Effector memory CD8-positive, alpha-beta T cell (primary cell): ENCODE measurements around the gene KAT6B.
A peak's percentile ranks its signal among the peaks of the same experiment; 100 is the strongest.

Experiments used
- ATAC-seq: fragments of 150-1000 bp; cut with Tn5 transposase; replicated peaks from 2 replicates; pipeline ENCODE4 v1.10.0; 2021; ENCODE audit warnings: mild to moderate bottlenecking, moderate library complexity
- DNase-seq, 3 experiments: peaks; one replicate each; pipeline ENCODE4 v3.0.0; 2021
- H3K27ac Mint-ChIP-seq, 2 donors: one replicate each; pipeline ENCODE4 v1.8.0; 2022; ENCODE audit warnings: mild to moderate bottlenecking in 2 of 2, mixed read lengths in 2 of 2, moderate library complexity in 2 of 2
- H3K27me3 Mint-ChIP-seq, 2 donors: one replicate each; pipeline ENCODE4 v1.8.0; 2022; ENCODE audit warnings: mixed read lengths in 2 of 2
- H3K36me3 Mint-ChIP-seq: one replicate; pipeline ENCODE4 v1.8.0; 2022; ENCODE audit warnings: mild to moderate bottlenecking, moderate library complexity, mixed read lengths; ENCODE audit not compliant: insufficient read depth
- H3K4me1 Mint-ChIP-seq, 2 donors: one replicate each; pipeline ENCODE4 v1.8.0; 2022; ENCODE audit warnings: low read depth in 2 of 2, mixed read lengths in 2 of 2
- H3K4me3 Mint-ChIP-seq, 2 donors: one replicate each; pipeline ENCODE4 v1.8.0; 2022; ENCODE audit warnings: mild to moderate bottlenecking in 2 of 2, mixed read lengths in 2 of 2, moderate library complexity in 2 of 2
- H3K9me3 Mint-ChIP-seq, 2 donors: one replicate each; pipeline ENCODE4 v1.8.0; 2022; ENCODE audit warnings: mixed read lengths in 2 of 2

The KAT6B gene

DNA sequence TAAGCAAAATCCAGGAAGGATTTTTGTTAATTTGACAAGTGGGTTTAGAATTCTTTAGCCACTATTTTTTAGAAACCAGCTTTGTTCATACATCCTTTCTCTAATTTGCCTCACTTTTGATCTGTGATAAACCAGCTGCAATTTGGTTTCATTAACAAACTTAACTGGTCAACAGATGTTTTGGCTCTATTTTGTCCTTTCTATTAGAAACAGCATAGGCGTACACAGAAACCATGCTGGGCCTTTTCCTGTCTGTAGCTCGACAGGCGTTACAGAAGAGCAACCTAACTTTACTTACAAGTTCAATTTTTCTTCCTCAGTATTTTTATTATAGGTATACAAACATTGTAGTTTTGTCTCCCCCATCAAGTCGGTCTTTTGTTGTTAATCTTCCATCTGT, 28.2 kb downstream of the KAT6B start:
- Mint-ChIP-seq H3K4me3 (no peak overlapping the region), H3K4me1 (peaks cover 31 to 41% of the 10 kb centered on the region in 2 donors), H3K36me3 (peaks cover 21% of the 10 kb centered on the region), H3K27ac (peak overlapping the region; percentile 11 to 79), H3K9me3 (no peaks in the 10 kb centered on the region), H3K27me3 (no peaks in the 10 kb centered on the region)
- DNase-seq (no peak), ATAC-seq (no peak)

DNA sequence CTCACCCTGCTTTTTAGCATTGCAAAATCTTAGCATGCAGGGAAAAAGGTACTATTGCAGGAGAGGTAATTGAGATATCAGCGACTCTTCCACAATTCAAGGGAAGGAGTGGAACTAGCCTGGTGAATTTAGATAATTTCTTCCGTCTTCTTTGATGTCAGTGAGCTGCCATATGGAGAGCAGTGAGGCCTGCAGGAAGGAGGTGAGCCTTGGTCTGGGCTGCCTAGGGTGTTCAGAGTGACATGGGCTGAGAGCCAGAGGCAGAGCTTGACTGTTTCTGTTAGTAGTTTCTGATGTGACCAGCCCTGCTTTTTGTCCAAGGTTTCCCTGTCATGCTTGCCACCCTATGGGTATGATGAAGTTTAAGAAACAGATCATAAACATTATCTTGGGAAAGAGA, 28.6 kb downstream of the KAT6B start:
- H3K27me3 Mint-ChIP-seq = no peaks in the 10 kb centered on the region

DNA sequence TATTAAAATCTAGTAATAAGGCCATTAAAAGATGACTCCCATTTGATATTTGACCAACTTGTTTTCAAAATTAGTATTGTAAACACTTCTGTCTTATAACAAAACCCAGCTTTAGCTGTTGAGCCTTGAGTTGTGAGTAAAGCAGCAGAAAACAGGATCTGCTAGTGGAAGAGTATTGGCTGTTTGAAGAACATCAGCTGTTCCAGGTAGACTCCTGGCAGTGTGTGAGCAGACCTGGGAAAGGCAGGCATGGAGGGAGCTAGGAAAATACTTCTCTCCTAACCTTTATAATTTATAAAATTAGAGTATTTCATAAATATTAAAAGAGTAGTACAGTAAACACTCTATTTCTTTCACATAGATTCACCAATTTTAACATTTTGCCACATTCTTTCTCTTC, 29.0 kb downstream of the KAT6B start:
- peaks cover 18% of the 10 kb centered on the region for H3K36me3 Mint-ChIP-seq
- ATAC-seq (no peak), DNase-seq (no peak)
- H3K4me3 Mint-ChIP-seq = no peak overlapping the region
- H3K4me1 Mint-ChIP-seq = peaks cover 31 to 41% of the 10 kb centered on the region in 2 donors
- H3K27ac Mint-ChIP-seq = peak overlapping the region in 1 of 2 donors; percentile 79
- H3K9me3 Mint-ChIP-seq = no peaks in the 10 kb centered on the region
- H3K27me3 Mint-ChIP-seq = no peaks in the 10 kb centered on the region

More for the DNA sequence above, 28.6 kb downstream of the KAT6B start:
- peaks cover 31 to 41% of the 10 kb centered on the region in 2 donors for H3K4me1 Mint-ChIP-seq
- H3K27ac Mint-ChIP-seq = peak overlapping the region; percentile 11 to 79
- ATAC-seq (no peak), DNase-seq (no peak)
- H3K36me3 Mint-ChIP-seq = peaks cover 19% of the 10 kb centered on the region
- H3K4me3 Mint-ChIP-seq = no peak overlapping the region
- H3K9me3 Mint-ChIP-seq = no peaks in the 10 kb centered on the region

DNA sequence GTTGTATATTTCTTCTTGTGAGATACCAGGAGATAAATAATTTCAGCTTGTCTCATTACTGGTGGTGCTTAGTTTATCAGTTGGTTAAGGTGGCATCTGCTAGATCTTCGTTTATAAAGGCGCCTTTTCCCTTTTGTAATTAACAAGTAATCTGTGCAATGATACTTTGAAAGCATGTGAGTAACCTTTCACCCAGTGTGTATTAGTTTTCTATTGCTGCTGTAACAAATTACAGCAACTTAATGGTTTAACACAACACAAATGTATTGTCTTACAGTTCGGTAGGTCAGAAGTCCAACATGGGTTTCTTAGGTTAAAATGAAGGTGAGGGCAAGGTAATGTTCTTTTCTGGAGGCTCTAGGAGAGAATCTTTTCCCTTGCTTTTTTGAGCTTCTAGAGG, 30.5 kb downstream of the KAT6B start:
- H3K36me3 Mint-ChIP-seq = peaks cover 13% of the 10 kb centered on the region
- DNase-seq (no peak), ATAC-seq (no peak)
- no peak overlapping the region for H3K4me3 Mint-ChIP-seq
- H3K4me1 Mint-ChIP-seq = peaks cover 28 to 40% of the 10 kb centered on the region in 2 donors
- H3K9me3 Mint-ChIP-seq = no peaks in the 10 kb centered on the region
- H3K27me3 Mint-ChIP-seq = no peaks in the 10 kb centered on the region
- peak overlapping the region in 1 of 2 donors; percentile 32 for H3K27ac Mint-ChIP-seq

DNA sequence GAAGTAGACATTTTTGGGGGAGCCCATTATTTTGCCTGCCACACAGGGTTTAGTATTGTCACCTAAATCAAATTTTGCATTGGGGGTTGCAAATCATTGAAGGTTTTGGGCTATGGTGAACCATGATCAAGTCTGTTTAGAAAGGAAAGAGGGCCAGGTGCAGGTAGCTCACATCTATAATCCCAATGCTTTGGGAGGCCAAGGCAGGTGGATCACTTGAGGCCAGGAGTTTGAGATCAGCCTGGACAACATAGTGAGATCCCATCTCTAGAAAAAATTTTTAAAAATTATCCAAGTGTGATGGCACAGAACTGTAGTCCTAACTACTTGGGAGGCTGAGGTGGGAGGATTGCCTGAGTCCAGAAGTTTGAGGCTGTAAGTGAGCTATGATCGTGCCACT, 31.2 kb downstream of the KAT6B start:
- DNase-seq (no peak), ATAC-seq (no peak)
- Mint-ChIP-seq H3K4me1 (peaks cover 23 to 36% of the 10 kb centered on the region in 2 donors), H3K27ac (no peak overlapping the region), H3K27me3 (no peaks in the 10 kb centered on the region), H3K4me3 (no peak overlapping the region), H3K9me3 (no peaks in the 10 kb centered on the region), H3K36me3 (peaks cover 13% of the 10 kb centered on the region)

DNA sequence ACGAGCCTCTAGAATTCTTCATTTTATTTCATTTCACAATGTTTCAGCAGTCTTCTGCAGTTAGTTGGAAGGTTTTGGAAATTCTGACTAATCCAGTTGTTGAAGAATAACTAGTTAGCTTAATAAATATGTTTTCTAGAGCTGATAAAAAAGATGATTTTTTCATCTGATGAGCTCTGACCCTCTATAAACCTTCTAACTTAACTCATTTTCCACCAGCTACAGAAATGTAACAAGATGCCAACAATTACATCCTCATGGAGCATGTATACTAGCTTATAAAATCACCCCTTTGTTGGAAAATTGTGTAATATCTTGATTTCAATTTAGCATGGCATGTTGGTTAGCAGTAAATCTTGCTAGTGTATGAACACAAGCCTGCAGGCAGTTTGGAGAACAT, 33.1 kb downstream of the KAT6B start:
- Mint-ChIP-seq H3K36me3 (peaks cover 9% of the 10 kb centered on the region), H3K4me1 (peaks cover 18 to 45% of the 10 kb centered on the region in 2 donors), H3K4me3 (no peak overlapping the region), H3K27ac (no peak overlapping the region), H3K27me3 (no peaks in the 10 kb centered on the region), H3K9me3 (no peaks in the 10 kb centered on the region)
- DNase-seq (no peak), ATAC-seq (no peak)

DNA sequence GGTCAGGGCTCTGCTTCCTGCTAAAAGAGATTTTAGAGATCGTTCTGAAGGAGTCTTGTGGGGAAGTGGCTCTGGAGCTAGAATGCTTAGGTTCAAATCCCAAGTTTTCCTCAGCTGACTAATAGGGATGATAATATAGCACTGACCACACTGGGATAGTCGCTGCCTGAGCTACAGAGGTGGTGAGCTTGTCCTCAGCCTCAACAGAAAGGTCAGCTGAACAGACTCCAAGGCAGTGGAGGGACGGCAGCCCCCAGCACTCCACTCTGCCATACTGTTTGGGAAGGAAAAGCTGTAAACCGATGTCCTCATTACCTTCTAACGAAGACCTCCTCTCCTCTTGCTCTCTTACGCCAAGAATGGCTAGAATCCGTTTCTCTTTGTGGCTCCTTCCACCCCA, 36.2 kb downstream of the KAT6B start:
- Mint-ChIP-seq H3K27ac (no peak overlapping the region), H3K4me1 (peaks cover 4 to 35% of the 10 kb centered on the region in 2 donors)
- ATAC-seq = no peak

DNA sequence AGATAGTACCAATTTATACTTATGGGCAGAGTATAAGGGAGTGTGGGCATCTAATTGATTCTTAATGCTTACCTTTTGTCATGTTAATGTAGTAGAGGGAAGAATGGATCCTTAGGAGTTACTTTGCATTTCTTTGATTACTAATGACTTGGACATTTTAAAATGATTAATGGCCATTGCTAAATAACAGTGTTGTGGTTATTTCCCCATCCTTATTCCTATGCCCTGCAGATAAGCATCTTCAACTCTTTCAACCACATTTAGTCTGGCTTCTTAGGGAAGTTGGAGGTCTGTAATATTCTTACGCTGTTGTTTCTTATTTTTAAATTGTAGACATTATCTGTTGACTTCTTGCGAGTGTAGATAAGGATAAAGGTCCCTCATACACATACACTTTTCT, 37.2 kb downstream of the KAT6B start:
- Mint-ChIP-seq H3K9me3 (no peaks in the 10 kb centered on the region), H3K4me1 (peaks cover 4 to 39% of the 10 kb centered on the region in 2 donors), H3K4me3 (no peak overlapping the region), H3K27ac (peak overlapping the region; percentile 28 to 36), H3K27me3 (no peaks in the 10 kb centered on the region), H3K36me3 (no peaks in the 10 kb centered on the region)
- DNase-seq (no peak), ATAC-seq (no peak)

More for the DNA sequence above, 36.2 kb downstream of the KAT6B start:
- Mint-ChIP-seq H3K27me3 (no peaks in the 10 kb centered on the region), H3K36me3 (no peaks in the 10 kb centered on the region), H3K9me3 (no peaks in the 10 kb centered on the region), H3K4me3 (no peak overlapping the region)
- DNase-seq = no peak

DNA sequence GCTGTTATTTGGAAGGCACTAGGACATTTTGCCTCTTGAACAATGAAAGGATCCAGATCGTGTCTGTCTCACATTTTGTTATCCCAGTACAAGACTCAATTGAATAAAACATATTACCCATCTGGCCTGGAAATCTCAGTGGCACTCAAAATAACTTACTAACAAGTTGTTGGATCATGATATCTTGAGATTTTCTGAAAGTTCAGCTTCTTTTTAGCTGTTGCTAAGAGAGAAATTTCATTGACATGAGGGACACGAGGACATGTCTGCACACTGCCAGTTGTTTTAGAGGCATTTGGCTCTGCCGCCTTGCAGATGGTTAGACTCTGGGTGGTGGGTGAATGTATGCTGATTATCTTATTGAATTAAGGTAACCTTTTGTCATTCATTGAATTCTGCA, 41.0 kb downstream of the KAT6B start:
- ATAC-seq (no peak), DNase-seq (no peak)
- Mint-ChIP-seq H3K4me1 (peaks cover 13 to 49% of the 10 kb centered on the region in 2 donors), H3K27ac (peak overlapping the region in 1 of 2 donors; percentile 22), H3K36me3 (peaks cover 3% of the 10 kb centered on the region), H3K27me3 (no peaks in the 10 kb centered on the region), H3K9me3 (no peaks in the 10 kb centered on the region), H3K4me3 (no peak overlapping the region)

DNA sequence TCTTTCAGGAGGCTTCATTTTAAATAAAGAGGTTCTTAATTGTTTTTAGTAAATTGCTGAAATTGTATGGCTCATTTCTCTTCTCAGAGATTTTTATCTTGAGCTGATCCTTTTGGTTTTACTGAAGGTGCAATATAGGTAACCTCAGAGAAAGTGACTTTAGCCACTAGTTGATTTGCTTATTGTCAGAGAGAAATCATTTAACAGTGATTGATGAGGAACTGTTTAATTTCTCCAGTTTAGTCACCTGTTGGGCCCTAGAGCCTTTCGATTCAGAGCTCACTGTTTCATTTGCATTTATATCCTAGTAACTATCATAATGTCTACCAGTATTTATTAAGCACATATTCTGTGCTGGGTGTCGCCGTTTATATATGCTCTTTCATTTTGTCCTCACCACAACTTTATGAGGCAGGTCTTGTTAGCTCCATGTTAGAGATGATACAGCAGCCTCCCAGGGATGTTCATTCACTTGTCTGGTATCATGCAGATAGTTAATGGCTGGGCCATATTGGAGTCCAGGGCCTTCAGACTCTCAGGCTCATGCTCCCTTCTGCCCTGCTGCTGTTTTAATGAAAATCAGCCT, 42.1 kb downstream of the KAT6B start:
- no peaks in the 10 kb centered on the region for H3K27me3 Mint-ChIP-seq
- H3K4me1 Mint-ChIP-seq = peaks cover 18 to 48% of the 10 kb centered on the region in 2 donors
- no peak for DNase-seq
- no peak overlapping the region for H3K27ac Mint-ChIP-seq
- no peak overlapping the region for H3K4me3 Mint-ChIP-seq
- peaks cover 3% of the 10 kb centered on the region for H3K36me3 Mint-ChIP-seq
- ATAC-seq = no peak
- H3K9me3 Mint-ChIP-seq = no peaks in the 10 kb centered on the region

DNA sequence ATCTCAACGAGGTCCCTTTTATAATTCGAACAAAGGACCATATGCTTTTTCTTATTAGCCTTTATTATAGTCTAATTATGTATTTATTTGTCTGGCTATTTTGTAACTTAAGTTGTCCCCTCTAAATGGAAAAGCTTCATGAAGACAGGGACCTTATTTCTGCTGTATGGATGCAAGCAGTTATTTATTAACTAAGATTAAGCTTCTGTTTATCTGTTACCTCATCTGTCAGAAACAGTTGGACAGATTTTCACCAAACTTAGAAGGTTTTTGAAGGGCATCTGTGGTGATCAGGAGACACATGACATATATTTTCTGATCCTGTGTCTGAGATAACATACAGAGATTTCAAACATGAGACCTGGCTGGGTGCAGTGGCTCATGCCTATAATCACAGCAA, 43.2 kb downstream of the KAT6B start:
- Mint-ChIP-seq H3K27me3 (no peaks in the 10 kb centered on the region), H3K9me3 (no peaks in the 10 kb centered on the region)
- DNase-seq = no peak

DNA sequence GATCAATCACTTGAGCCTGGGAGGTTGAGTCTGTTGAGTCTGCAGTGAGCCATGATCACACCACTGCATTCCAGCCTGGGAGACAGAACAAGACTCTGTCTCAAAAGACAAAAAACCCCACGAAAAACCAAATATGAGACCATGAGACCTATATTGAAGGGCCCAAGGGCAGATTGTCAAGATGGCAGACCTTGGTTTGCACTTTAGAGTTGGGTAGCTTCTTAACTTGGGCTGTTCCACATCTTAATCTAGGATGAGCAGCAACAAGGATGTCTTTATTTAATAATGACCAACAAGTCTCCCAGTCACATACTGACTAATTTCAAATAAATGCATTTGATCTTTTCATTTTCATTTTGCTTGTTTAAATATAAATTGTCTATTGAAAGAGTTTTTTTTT, 43.8 kb downstream of the KAT6B start:
- Mint-ChIP-seq H3K9me3 (no peaks in the 10 kb centered on the region), H3K36me3 (peaks cover 3% of the 10 kb centered on the region), H3K4me3 (no peak overlapping the region), H3K27me3 (no peaks in the 10 kb centered on the region), H3K27ac (peak overlapping the region in 1 of 2 donors; percentile 81), H3K4me1 (peaks cover 24 to 46% of the 10 kb centered on the region in 2 donors)
- no peak for DNase-seq
- no peak for ATAC-seq

More for the DNA sequence above, 43.2 kb downstream of the KAT6B start:
- Mint-ChIP-seq H3K4me3 (no peak overlapping the region), H3K27ac (no peak overlapping the region), H3K4me1 (peaks cover 23 to 48% of the 10 kb centered on the region in 2 donors), H3K36me3 (peaks cover 3% of the 10 kb centered on the region)
- no peak for ATAC-seq

DNA sequence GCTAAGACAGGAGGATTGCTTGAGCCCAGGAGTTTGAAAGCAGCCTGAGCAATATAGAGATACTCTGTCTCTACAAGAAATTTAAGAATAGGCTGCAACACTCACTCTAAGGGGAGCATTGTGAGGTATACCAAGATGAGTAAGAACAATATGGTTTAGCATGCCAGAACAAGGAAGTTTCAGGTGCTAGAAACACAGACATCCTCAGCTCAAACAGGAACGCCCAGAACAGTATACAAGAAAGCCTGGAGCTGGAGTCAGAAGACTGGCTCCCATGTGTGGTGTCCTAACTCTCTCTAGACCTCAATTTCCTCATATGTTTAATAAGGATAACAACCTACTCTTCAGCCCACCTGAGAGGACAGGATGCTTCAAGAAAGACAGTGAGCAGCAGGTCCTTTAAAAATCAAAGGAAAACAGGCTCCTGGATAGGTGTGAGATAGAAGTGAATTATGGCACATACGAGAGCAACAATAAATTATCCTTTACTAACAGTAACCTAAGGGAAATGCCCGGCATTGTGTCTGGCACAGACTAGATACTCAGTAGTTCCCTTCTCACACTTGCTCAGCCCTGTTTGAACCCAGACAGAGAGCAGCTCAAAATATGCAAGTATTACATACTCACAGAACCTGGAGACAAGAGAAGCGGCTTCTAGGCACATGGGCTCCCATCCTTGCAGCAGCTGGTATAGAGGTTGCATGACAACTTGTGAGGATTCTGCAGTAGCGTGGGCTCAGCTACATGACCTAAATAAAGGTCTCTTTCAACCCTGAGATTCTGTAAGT, 45.4 kb downstream of the KAT6B start:
- ATAC-seq = peak; percentile 75
- H3K36me3 Mint-ChIP-seq = peaks cover 3% of the 10 kb centered on the region
- H3K27me3 Mint-ChIP-seq = no peaks in the 10 kb centered on the region
- no peak for DNase-seq
- peaks cover 31 to 41% of the 10 kb centered on the region in 2 donors for H3K4me1 Mint-ChIP-seq
- H3K27ac Mint-ChIP-seq = peak overlapping the region; percentile 66 to 81
- no peaks in the 10 kb centered on the region for H3K9me3 Mint-ChIP-seq
- H3K4me3 Mint-ChIP-seq = peak overlapping the region in 1 of 2 donors; percentile 48
